IPS-20b (cell line): ENCODE data around the gene LRRTM4.
"Not testable (repeated sequence)": the region's sequence is repeated elsewhere in the genome, so short reads cannot be mapped to it uniquely, and the experiment has no call there.

Source experiments
- H3K27ac ChIP-seq: one replicate; pipeline ENCODE4 v1.5.1; 2013; ENCODE audit warnings: low read length
- H3K27me3 ChIP-seq: 2 replicates; pipeline ENCODE4 v1.6.1; 2013; ENCODE audit warnings: mild to moderate bottlenecking, low read length, inconsistent platforms; ENCODE audit not compliant: insufficient read depth
- H3K36me3 ChIP-seq: 2 replicates; pipeline ENCODE4 v1.6.1; 2013; ENCODE audit warnings: low read depth, mild to moderate bottlenecking, inconsistent platforms, low read length, moderate library complexity; ENCODE audit not compliant: insufficient read depth
- H3K4me1 ChIP-seq: 2 replicates; pipeline ENCODE4 v1.6.1; 2013; ENCODE audit warnings: mild to moderate bottlenecking, control low read depth, inconsistent platforms, low read length, moderate library complexity; ENCODE audit not compliant: insufficient read depth
- H3K4me3 ChIP-seq: 2 replicates; pipeline ENCODE4 v1.5.1; 2013; ENCODE audit warnings: mild to moderate bottlenecking, low read length, inconsistent platforms
- H3K9ac ChIP-seq: 2 replicates; pipeline ENCODE4 v1.6.1; 2013; ENCODE audit warnings: low read depth, mild to moderate bottlenecking, inconsistent platforms, low read length, moderate library complexity
- H3K9me3 ChIP-seq: 2 replicates; pipeline ENCODE4 v1.6.1; 2013; ENCODE audit warnings: mild to moderate bottlenecking, low read depth, low read length, inconsistent platforms; ENCODE audit not compliant: insufficient read depth

The LRRTM4 gene

GRCh38 chr2:77201755-77202154 is 320.4 kb downstream of the LRRTM4 start:
- Histone ChIP-seq H3K4me3 (no peak overlapping the region), H3K9ac (no peak overlapping the region), H3K36me3 (no peaks in the 10 kb centered on the region)

GRCh38 chr2:77199411-77199810 is 322.8 kb downstream of the LRRTM4 start:
- Histone ChIP-seq H3K9ac (no peak overlapping the region), H3K9me3 (no peaks in the 10 kb centered on the region), H3K4me1 (no peaks in the 10 kb centered on the region), H3K4me3 (no peak overlapping the region), H3K27me3 (no peaks in the 10 kb centered on the region), H3K36me3 (no peaks in the 10 kb centered on the region), H3K27ac (no peak overlapping the region)

More at GRCh38 chr2:77201755-77202154, 320.4 kb downstream of the LRRTM4 start:
- Histone ChIP-seq H3K27me3 (no peaks in the 10 kb centered on the region), H3K4me1 (no peaks in the 10 kb centered on the region), H3K27ac (no peak overlapping the region), H3K9me3 (no peaks in the 10 kb centered on the region)

GRCh38 chr2:77193858-77194448 is 328.2 kb downstream of the LRRTM4 start:
- H3K27me3 ChIP-seq = no peaks in the 10 kb centered on the region
- H3K9ac ChIP-seq = no peak overlapping the region
- no peak overlapping the region for H3K4me3 ChIP-seq
- no peaks in the 10 kb centered on the region for H3K4me1 ChIP-seq
- H3K36me3 ChIP-seq = no peaks in the 10 kb centered on the region
- no peak overlapping the region for H3K27ac ChIP-seq
- no peaks in the 10 kb centered on the region for H3K9me3 ChIP-seq

GRCh38 chr2:77192811-77193289 is 329.3 kb downstream of the LRRTM4 start:
- Histone ChIP-seq H3K9me3 (no peaks in the 10 kb centered on the region), H3K27me3 (no peaks in the 10 kb centered on the region), H3K27ac (no peak overlapping the region)

GRCh38 chr2:77191665-77192064 is 330.5 kb downstream of the LRRTM4 start:
- no peaks in the 10 kb centered on the region for H3K4me1 ChIP-seq

More at GRCh38 chr2:77192811-77193289, 329.3 kb downstream of the LRRTM4 start:
- Histone ChIP-seq H3K4me1 (no peaks in the 10 kb centered on the region), H3K9ac (no peak overlapping the region), H3K36me3 (no peaks in the 10 kb centered on the region), H3K4me3 (no peak overlapping the region)

GRCh38 chr2:77190721-77191346 is 331.3 kb downstream of the LRRTM4 start:
- Histone ChIP-seq H3K9ac (no peak overlapping the region), H3K9me3 (no peaks in the 10 kb centered on the region), H3K4me3 (no peak overlapping the region), H3K27ac (no peak overlapping the region), H3K36me3 (no peaks in the 10 kb centered on the region), H3K4me1 (no peaks in the 10 kb centered on the region), H3K27me3 (no peaks in the 10 kb centered on the region)

More at GRCh38 chr2:77191665-77192064, 330.5 kb downstream of the LRRTM4 start:
- Histone ChIP-seq H3K4me3 (no peak overlapping the region), H3K36me3 (no peaks in the 10 kb centered on the region), H3K9me3 (no peaks in the 10 kb centered on the region), H3K27ac (no peak overlapping the region), H3K9ac (no peak overlapping the region), H3K27me3 (no peaks in the 10 kb centered on the region)

- no peaks in the 10 kb centered on the region for H3K36me3 ChIP-seq
- H3K4me3 ChIP-seq = no peak overlapping the region
- no peaks in the 10 kb centered on the region for H3K9me3 ChIP-seq
- no peak overlapping the region for H3K27ac ChIP-seq
- H3K27me3 ChIP-seq = no peaks in the 10 kb centered on the region
- H3K9ac ChIP-seq = no peak overlapping the region
- H3K4me1 ChIP-seq = no peaks in the 10 kb centered on the region
Observed at GRCh38 chr2:77185052-77185451, 337.1 kb downstream of the LRRTM4 start.

GRCh38 chr2:77179297-77179696 is 342.9 kb downstream of the LRRTM4 start:
- H3K27ac ChIP-seq = no peak overlapping the region
- no peak overlapping the region for H3K4me3 ChIP-seq
- no peaks in the 10 kb centered on the region for H3K36me3 ChIP-seq
- H3K9ac ChIP-seq = no peak overlapping the region
- no peaks in the 10 kb centered on the region for H3K4me1 ChIP-seq
- H3K27me3 ChIP-seq = no peaks in the 10 kb centered on the region
- H3K9me3 ChIP-seq = no peaks in the 10 kb centered on the region

- not testable (repeated sequence) for H3K4me1 ChIP-seq, H3K4me3 ChIP-seq, H3K36me3 ChIP-seq, H3K27ac ChIP-seq, H3K27me3 ChIP-seq, H3K9me3 ChIP-seq, H3K9ac ChIP-seq
Observed at GRCh38 chr2:77175266-77175780, 346.9 kb downstream of the LRRTM4 start.

GRCh38 chr2:77169426-77169825 is 352.8 kb downstream of the LRRTM4 start:
- Histone ChIP-seq H3K9ac (no peak overlapping the region), H3K36me3 (no peaks in the 10 kb centered on the region), H3K27me3 (no peaks in the 10 kb centered on the region), H3K27ac (no peak overlapping the region), H3K4me3 (no peak overlapping the region), H3K9me3 (no peaks in the 10 kb centered on the region; the same call in 1 of the 2 replicates), H3K4me1 (no peaks in the 10 kb centered on the region)

GRCh38 chr2:77164021-77164420 is 358.2 kb downstream of the LRRTM4 start:
- H3K4me3 ChIP-seq, H3K4me1 ChIP-seq, H3K27me3 ChIP-seq, H3K9ac ChIP-seq, H3K36me3 ChIP-seq, H3K9me3 ChIP-seq, H3K27ac ChIP-seq: not testable (repeated sequence)

GRCh38 chr2:77161009-77161408 is 361.2 kb downstream of the LRRTM4 start:
- no peaks in the 10 kb centered on the region for H3K4me1 ChIP-seq
- peaks cover 10% of the 10 kb centered on the region for H3K9me3 ChIP-seq
- H3K9ac ChIP-seq = no peak overlapping the region
- H3K27ac ChIP-seq = no peak overlapping the region
- no peaks in the 10 kb centered on the region for H3K27me3 ChIP-seq
- no peaks in the 10 kb centered on the region for H3K36me3 ChIP-seq
- H3K4me3 ChIP-seq = no peak overlapping the region
